Measurements from ENCODE around the gene NSRP1. TPM values are rescaled to one million over a fixed set of nuclear protein-coding genes. Genes with fewer than 3 reads are reported as not detected.

Gene NSRP1, protein sequence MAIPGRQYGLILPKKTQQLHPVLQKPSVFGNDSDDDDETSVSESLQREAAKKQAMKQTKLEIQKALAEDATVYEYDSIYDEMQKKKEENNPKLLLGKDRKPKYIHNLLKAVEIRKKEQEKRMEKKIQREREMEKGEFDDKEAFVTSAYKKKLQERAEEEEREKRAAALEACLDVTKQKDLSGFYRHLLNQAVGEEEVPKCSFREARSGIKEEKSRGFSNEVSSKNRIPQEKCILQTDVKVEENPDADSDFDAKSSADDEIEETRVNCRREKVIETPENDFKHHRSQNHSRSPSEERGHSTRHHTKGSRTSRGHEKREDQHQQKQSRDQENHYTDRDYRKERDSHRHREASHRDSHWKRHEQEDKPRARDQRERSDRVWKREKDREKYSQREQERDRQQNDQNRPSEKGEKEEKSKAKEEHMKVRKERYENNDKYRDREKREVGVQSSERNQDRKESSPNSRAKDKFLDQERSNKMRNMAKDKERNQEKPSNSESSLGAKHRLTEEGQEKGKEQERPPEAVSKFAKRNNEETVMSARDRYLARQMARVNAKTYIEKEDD
- 10 to 100 TPM; 20.9 TPM for total RNA-seq

DNA sequence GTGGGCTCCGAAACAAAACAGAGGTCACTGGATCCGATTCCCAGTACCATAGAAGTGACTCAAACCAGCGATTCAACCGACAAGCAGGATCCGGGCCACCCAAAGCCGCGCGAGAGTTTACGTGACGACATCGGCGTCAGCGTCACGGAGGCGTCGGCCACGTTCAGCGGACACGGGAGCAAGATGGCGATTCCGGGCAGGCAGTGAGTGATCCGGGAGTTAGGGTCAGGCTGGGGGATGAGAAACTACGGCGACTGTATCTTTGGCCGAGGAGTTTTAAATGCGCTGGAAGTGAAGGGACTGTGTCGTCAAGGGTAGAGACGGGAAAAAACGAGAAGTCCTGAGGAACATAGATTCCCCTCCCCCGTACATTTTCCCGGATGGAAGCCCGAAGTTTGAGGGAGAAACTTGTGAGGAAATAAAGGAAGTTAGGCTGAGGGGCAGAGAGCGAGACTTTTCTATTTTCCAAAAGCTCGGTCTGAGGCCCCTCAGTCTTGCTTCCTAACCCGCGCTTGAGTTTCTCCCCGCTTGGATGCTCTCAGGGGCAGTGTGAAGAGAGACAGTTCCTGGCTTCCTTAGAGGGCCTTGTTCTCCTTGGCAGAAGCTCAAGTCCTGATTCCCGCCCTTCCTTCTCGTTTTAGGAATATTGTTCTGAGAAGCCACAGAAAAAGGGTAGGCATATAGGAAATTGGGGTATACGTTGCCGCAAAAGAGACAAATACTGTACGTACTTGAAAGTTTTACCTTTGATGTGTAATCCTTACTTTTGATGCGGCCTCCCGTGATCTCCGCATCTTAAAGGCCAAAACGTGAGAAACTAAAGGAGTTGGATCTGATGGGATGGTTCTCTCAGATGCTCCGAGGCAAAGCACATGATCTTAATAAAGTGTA is at the start of gene NSRP1:
Gene NSRP1 (plus strand): TSS at position 156 of the 891 bp plus-strand sequence. CDS start 28 bp downstream, at position 184.
- Histone ChIP-seq H3K9me3 (no peaks in the 10 kb centered on the region), H3K36me3 (no peaks in the 10 kb centered on the region), H3K4me3 (peak within 1 kb of the TSS; percentile 61), H3K4me1 (no peaks in the 10 kb centered on the region), H3K9ac (ENCODE audit: low read depth in 2 of 2, low read length in 2 of 2) (peak within 1 kb of the TSS; percentile 77 to 87), H3K27ac (peak within 1 kb of the TSS; percentile 86), H3K27me3 (no peaks in the 10 kb centered on the region)
- TF ChIP-seq, protein P1, sequence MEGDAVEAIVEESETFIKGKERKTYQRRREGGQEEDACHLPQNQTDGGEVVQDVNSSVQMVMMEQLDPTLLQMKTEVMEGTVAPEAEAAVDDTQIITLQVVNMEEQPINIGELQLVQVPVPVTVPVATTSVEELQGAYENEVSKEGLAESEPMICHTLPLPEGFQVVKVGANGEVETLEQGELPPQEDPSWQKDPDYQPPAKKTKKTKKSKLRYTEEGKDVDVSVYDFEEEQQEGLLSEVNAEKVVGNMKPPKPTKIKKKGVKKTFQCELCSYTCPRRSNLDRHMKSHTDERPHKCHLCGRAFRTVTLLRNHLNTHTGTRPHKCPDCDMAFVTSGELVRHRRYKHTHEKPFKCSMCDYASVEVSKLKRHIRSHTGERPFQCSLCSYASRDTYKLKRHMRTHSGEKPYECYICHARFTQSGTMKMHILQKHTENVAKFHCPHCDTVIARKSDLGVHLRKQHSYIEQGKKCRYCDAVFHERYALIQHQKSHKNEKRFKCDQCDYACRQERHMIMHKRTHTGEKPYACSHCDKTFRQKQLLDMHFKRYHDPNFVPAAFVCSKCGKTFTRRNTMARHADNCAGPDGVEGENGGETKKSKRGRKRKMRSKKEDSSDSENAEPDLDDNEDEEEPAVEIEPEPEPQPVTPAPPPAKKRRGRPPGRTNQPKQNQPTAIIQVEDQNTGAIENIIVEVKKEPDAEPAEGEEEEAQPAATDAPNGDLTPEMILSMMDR (IDR thresholded peaks at IDR 0.05), result no peak
- DNase-seq, result peak; percentile 97
- intact Hi-C loops (cut with DNase I), result no loop called here

DNA sequence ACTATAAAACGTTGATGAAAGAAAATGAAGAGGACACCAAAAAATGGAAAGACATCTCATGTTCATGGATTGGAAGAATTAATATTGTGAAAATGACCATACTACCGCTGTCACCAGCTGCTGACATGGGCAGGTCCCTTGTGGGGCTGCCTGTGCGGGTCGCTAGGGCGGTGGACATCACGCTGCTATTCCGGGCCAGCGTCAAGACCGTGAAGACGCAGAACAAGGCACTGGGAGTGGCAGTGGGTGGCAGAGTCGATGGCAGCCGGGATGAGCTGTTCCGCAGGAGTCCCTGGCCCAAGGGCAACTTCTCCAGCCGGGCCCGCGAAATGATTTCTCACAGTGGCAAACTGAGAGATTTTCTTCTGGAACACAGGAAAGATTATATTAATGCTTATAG is 48.2 kb upstream of the NSRP1 start:
- TF ChIP-seq, protein P1 (IDR thresholded peaks at IDR 0.05), result no peak
- no peaks in the 10 kb centered on the region for H3K36me3 ChIP-seq
- intact Hi-C loops (cut with DNase I), result no loop called here
- no peaks in the 10 kb centered on the region for H3K9me3 ChIP-seq
- no peak overlapping the region for H3K27ac ChIP-seq
- no peak overlapping the region for H3K9ac ChIP-seq (ENCODE audit: low read depth in 2 of 2, low read length in 2 of 2)
- H3K4me1 ChIP-seq, result no peaks in the 10 kb centered on the region
- no peak for DNase-seq
- H3K27me3 ChIP-seq, result no peaks in the 10 kb centered on the region
- no peak overlapping the region for H3K4me3 ChIP-seq

DNA sequence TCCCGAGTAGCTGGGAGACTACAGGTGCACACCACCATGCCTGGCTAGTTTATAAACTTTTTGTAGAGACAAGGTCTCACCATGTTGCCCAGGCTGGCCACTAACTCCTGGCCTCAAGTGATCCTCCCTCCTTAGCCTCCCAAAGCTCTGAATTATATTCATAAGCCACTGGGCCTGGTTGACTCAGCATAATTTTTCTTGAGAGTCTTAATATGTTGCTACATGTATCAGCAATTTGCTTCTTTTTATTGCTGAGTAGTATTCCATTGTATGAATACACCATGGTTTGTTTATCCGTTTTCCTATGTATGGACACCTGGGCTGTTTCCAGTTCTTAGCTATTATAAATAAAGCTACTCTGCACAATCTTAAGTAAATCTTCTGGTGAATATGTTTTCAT is 42.4 kb upstream of the NSRP1 start:
- intact Hi-C loops (cut with DNase I), result no loop called here
- Histone ChIP-seq H3K9ac (ENCODE audit: low read depth in 2 of 2, low read length in 2 of 2) (no peak overlapping the region), H3K27me3 (no peaks in the 10 kb centered on the region), H3K4me3 (no peak overlapping the region), H3K4me1 (no peaks in the 10 kb centered on the region), H3K36me3 (no peaks in the 10 kb centered on the region), H3K27ac (no peak overlapping the region), H3K9me3 (no peaks in the 10 kb centered on the region)
- TF ChIP-seq, protein P1 (IDR thresholded peaks at IDR 0.05), result no peak
- no peak for DNase-seq

DNA sequence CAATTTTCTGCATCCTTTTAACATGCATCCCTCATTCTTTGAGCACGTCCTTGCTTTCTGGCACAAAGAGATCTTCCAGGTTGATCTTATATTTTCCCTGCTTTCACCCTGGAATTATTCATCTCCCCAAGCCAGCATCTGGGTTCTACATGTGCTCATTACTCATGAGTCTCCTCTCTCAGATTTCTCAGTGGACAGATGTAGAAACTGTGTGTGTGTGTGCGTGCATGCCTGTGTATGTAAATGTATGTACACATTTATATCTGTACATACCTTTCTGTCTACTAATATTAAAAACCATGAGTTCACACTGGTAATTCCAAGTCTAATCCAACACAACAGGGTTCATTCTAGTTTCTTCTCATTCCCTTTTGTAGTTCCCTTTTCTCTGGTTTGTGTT is 41.9 kb upstream of the NSRP1 start:
- Histone ChIP-seq H3K4me3 (no peak overlapping the region), H3K36me3 (no peaks in the 10 kb centered on the region), H3K9me3 (no peaks in the 10 kb centered on the region), H3K9ac (ENCODE audit: low read depth in 2 of 2, low read length in 2 of 2) (no peak overlapping the region), H3K27ac (no peak overlapping the region), H3K27me3 (no peaks in the 10 kb centered on the region), H3K4me1 (no peaks in the 10 kb centered on the region)
- TF ChIP-seq, protein P1 (IDR thresholded peaks at IDR 0.05), result no peak
- DNase-seq, result no peak
- intact Hi-C loops (cut with DNase I), result no loop called here

DNA sequence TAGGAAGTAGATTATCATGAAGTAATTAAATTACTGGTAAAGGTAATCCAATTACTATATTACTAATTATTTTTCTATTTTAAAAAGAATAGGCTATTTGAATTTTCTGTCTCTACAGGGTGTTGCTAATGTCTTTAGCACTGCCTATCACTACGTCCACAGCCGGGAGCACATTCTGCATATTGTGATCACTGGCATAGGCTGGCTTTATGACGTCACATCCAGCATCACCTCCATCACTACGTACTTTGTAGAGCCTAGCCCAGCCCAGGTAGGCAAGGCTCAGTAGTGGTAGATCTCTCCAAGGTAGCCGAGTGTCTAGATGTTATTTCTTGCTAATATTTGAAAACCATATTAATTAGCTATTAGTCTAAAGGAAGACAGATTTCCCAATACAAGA is 33.8 kb upstream of the NSRP1 start:
- Histone ChIP-seq H3K36me3 (no peaks in the 10 kb centered on the region), H3K9ac (ENCODE audit: low read depth in 2 of 2, low read length in 2 of 2) (no peak overlapping the region), H3K4me1 (no peaks in the 10 kb centered on the region), H3K4me3 (no peak overlapping the region), H3K9me3 (no peaks in the 10 kb centered on the region), H3K27me3 (no peaks in the 10 kb centered on the region), H3K27ac (no peak overlapping the region)
- TF ChIP-seq, protein P1 (IDR thresholded peaks at IDR 0.05), result no peak
- intact Hi-C loops (cut with DNase I), result no loop called here
- DNase-seq, result no peak
